KG1 (cell line): ENCODE measurements around the gene PPFIA3.
A peak's percentile ranks its signal among the peaks of the same experiment; 100 is the strongest.
"Not testable (repeated sequence)": the region's sequence is repeated elsewhere in the genome, so short reads cannot be mapped to it uniquely, and the experiment has no call there.

ENCODE experiments used
- DNase-seq: peaks from one replicate; lab custom pipeline; 2025; lab: John Stamatoyannopoulos, UW

PPFIA3 gene

GRCh38 chr19:49119411-49120324 is at the start of gene PPFIA3:
PPFIA3 (plus strand) TSS chr19:49119544; CDS start chr19:49127874, 8,330 bp downstream.
- DNase-seq, result no peak

DNA sequence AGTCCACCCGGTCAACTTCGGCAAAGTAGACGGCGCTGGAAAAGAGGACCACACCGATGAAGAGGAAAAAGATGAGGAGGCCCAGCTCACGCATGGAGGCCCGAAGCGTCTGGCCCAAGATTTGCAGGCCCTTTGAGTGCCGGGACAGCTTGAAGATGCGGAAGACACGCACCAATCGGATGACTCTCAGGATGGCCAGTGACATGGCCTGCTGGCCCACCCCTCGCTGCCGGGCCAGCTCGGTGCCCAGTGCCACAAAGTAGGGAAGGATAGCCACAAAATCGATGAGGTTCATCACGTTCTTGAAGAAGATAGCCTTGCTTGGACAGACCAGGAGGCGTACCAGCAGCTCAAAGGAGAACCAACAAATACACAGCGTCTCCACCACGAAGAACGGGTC is 48.9 kb upstream of the PPFIA3 start:
- no peak for DNase-seq

GRCh38 chr19:49071860-49072547 is 47.3 kb upstream of the PPFIA3 start:
- DNase-seq, result no peak

DNA sequence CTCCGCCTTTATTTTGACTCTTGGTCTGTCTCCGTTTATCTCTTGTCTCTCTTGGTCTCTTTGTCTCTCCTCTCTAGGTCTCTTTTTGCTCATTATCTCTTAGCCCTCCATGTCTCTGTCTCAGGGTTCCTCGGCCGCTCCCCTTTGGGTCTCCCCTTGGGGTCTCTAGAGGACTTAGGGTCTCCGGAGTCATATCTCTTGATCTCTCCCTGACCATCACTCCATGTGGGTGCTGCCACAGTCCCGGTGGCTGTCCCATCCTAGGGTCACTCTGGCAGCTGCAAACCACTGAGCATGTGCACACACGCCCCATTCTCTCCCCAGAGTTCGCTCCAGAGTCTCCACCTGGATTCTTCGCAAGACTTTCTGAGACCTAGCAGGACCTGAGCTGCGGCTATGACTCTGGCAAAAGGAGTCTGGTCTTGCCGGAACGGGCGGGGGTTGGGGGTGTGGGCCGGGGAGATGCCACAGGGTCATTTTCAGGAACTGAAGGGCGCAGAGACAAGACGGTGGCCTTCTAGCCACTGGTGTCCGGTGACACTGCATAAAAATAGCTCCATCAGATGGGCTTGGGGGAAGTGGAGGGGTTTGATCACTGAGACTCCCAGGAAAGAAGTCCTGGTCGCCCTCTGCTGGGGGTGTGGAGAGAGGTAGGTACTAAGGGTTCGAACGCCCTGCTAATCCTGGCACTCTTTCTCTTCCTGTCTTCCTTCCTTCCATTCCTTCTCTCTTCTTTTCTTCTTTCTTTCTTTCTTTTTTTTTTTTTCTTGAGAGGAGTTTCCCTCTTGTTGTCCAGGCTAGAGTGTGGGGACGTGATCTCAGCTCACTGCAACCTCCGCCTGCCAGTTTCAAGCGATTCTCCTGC is 45.6 kb upstream of the PPFIA3 start:
- DNase-seq, result no peak

DNA sequence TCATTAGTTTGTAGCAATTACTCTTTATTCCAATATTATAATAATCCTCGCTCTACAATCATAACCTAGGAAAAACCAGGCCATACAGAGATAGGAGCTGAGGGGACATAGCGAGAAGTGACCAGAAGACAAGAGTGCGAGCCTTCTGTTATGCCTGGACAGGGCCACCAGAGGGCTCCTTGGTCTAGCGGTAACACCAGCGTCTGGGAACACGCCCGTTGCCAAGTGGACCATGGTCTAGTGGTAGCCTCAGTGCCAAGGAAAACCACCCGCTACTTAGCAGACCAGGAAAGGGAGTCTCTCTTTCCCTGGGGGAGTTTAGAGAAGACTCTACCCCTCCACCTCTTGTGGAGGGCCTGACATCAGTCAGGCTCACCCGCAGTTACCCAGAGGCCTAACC is 44.5 kb upstream of the PPFIA3 start:
- DNase-seq, result not testable (repeated sequence)

DNA sequence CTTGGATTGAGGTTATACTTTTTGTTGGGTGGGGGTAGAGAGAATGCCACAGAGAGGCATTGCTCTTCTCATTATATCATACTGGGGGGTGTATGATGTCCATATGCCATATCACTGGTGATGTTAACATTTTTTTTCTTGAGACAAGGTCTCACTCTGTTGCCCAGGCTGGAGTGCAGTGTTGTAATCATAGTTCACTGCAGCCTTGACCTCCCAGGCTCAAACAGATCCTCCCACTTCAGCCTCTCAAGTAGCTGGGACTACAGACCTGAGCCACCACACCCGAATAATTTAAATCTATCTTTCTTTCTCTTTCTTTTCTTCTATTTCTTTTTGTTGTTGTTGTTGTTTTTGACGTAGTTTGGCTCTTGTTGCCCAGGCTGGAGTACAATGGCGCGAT is 39.0 kb upstream of the PPFIA3 start:
- no peak for DNase-seq

- DNase-seq, result no peak
Measured at GRCh38 chr19:49081273-49081672, 38.1 kb upstream of the PPFIA3 start.

DNA sequence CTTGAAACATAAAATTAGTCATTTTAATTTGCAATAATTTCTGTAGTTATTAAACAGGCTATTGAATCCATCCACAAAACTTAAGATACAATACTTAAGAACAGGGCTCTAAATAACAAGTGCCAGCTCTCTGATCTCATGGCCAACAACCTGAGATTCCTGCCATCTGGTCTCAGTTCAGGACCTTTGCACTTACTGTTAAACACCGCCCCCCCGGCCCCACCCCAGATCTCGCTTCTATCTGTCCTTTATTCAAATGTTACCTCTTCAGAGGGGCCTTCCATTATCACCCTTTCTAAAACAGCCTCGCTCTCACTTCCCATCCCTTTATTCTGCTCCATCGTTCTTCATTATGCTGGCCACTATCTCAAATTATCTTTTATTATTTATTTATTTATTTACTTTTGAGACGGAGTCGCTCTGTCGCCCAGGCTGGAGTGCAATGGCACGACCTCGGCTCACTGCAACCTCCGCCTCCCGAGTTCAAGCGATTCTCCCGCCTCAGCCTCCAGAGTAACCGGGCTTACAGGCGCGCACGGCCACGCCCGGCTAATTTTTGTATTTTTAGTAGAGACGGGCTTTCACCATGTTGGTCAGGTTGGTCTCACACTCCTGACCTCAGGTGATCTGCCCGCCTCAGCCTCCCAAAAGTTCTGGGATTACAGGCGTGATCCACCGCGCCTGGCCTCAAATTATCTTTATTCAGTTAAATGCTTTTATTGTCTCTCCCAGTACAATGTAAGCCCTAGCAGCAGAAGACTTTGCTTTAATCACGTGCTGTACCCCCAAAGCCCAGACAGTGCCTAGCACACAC is 34.9 kb upstream of the PPFIA3 start:
- no peak for DNase-seq

DNA sequence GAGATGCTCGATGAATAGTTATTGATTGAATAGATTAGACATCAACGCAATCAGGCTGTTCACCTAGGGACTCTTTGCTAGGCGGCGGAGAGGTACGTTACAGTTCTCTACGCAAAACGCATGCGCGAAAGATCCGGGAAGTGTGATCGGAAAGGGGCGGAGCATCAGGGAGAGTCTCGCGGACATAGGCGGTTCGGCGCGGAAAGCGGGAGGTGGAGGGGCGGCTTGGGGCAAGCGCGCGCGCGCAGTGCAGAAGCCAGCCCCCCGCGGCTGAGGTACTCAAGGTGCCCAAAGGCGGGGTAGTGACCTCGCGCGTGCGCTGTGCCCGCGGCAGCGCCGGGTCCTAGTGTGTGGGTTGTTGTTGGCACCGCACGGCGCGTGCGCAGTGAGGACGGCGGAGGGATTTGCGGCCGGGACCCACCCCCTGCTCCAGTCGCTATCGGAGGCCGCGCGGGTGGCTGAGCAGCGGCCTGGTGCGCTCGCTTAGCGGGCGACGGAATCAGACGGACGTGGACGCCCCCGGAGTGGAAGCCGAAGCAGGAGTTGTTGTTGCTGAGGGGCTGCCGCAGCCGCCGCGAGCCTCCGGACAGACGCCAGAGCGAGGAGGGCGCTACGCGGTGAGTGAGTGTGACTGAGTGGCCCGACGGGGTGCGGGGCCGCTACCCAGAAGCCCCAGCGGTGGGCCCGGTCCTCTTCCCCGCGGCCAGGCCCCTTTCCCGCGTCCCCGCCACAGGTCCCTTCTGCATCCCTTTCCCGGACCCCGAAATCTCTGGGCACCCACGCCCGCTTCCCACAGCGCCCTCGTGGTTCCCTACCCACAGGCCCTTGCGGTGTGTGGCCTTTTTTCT is 34.1 kb upstream of the PPFIA3 start, which contains the start of gene SNRNP70:
TSS of gene SNRNP70 (plus strand) at position 432 of the 848 bp plus-strand sequence. CDS start 964 bp downstream, outside the sequence.
- DNase-seq, result peak; percentile 94

- DNase-seq, result no peak
Measured at GRCh38 chr19:49085868-49086232, 33.5 kb upstream of the PPFIA3 start.

GRCh38 chr19:49086296-49086695 is 33.0 kb upstream of the PPFIA3 start:
- DNase-seq, result no peak

DNA sequence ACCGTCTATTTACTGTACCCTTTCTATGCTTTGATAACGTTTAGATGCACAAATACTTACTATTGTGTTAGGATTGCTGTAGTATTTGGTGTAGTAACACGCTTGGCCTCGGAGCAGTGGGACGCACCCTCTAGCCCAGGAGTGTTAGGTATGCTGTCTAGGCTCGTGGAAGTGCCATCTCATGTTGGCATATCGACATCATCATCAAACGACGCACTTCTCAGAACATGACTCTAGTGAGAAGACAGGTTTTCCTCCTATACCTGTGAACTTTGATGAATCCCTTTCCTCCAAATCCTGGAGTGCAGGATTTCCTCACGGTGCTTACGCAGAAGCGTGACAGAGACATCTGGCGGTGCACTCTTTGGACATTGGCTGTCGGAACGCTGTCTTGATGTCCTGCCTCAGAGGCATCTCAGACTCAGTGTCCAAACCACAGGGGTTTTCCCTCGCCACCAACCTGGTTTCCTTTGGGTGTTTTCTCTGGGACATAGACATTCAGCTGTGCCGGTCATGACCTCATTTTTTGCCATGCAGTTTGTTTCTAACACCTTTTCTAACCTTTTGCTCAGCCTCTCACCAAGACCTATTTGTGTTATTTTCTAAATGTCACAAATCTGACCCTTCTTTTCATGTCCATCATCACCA is 27.8 kb upstream of the PPFIA3 start:
- no peak for DNase-seq

DNA sequence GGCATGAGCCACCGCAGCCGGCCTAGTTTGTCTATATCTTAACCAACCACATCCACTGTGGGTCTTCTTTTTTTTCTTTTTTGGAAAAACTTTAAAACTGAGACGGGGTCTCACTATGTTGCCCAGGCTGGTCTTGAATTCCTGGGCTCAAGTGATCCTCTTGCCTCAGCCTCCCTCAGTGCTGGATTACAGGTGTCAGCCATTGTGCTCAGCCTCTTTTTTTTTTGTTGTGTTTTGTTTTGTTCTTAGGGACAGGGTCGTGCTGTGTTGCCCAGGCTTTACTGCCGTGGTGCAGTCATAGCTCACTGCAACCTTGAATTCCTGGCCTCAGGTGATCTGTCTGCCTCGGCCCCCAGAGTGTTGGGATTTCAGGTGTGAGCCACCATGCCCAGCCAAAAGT is 26.7 kb upstream of the PPFIA3 start:
- DNase-seq, result no peak

GRCh38 chr19:49094505-49095482 is 24.6 kb upstream of the PPFIA3 start:
- no peak for DNase-seq

GRCh38 chr19:49097453-49098288 is 21.7 kb upstream of the PPFIA3 start:
- DNase-seq, result peak; percentile 47

GRCh38 chr19:49098795-49099194 is 20.5 kb upstream of the PPFIA3 start:
- no peak for DNase-seq

DNA sequence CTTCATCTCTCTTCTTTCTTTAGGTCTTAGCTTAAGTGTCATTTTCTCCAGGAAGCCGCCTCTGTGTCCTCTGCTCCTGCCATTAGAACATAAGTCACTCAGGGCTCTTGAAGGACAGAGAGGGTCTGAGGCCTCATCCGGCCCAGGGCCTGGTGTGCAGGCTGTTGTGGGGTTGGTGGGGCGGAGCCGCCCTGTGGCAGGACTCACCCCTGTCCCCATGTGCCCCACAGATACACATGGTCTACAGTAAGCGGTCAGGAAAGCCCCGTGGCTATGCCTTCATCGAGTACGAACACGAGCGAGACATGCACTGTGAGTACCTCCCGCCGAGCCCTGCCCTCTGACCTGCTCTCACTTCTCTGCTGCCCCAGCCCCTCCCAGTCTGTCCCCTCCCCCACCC is 18.2 kb upstream of the PPFIA3 start:
- no peak for DNase-seq

GRCh38 chr19:49102303-49102702 is 17.0 kb upstream of the PPFIA3 start:
- DNase-seq, result no peak
